ENCODE measurements around the gene NTRK1. TPM values are rescaled to one million over a fixed set of nuclear protein-coding genes. Genes with fewer than 3 reads are reported as not detected.

NTRK1 gene
- total and polyA plus RNA-seq, 4 donors: 0.15 to 0.61 (median 0.24) TPM; not detected in 1

GRCh38 chr1:156921053-156921529, 60.4 kb downstream of the NTRK1 start:
- Histone ChIP-seq H3K27ac (ENCODE audit: low read depth in 1 of 2, low read length in 1 of 2) (no peak overlapping the region), H3K36me3 (ENCODE audit: control insufficient read depth in 4 of 4, insufficient read depth in 4 of 4, low read length in 4 of 4) (peaks cover 0 to 4% (median 1%) of the 10 kb centered on the region in 4 donors), H3K4me1 (ENCODE audit: control insufficient read depth in 5 of 5, insufficient read depth in 5 of 5, low read length in 5 of 5) (peaks cover 0 to 12% (median 10%) of the 10 kb centered on the region in 5 donors), H3K9me3 (ENCODE audit: control insufficient read depth in 4 of 4, insufficient read depth in 3 of 4, low read length in 3 of 4) (no peaks in the 10 kb centered on the region), H3K9ac (ENCODE audit: insufficient read depth in 1 of 2, low read length in 2 of 2) (no peak overlapping the region), H3K4me3 (no peak overlapping the region), H3K27me3 (ENCODE audit: control insufficient read depth in 3 of 3, insufficient read depth in 3 of 3, low read length in 2 of 3) (peaks cover 0 to 64% (median 51%) of the 10 kb centered on the region in 3 donors)
- no peak for ATAC-seq (ENCODE audit: insufficient read depth, low FRiP score)
- no peak for TF ChIP-seq CTCF (IDR thresholded peaks at IDR 0.05; ENCODE audit: control extremely low read depth, extremely low read depth)
- DNase-seq: no peak
- WGBS, 2 donors: 68 to 69% methylated on average over 7 of the region's 7 CpGs

- no peak for TF ChIP-seq CTCF (IDR thresholded peaks at IDR 0.05; ENCODE audit: control extremely low read depth, extremely low read depth)
- DNase-seq (no peak), ATAC-seq (ENCODE audit: insufficient read depth, low FRiP score) (no peak)
- Histone ChIP-seq H3K27me3 (ENCODE audit: control insufficient read depth in 3 of 3, insufficient read depth in 3 of 3, low read length in 2 of 3) (peaks cover 0 to 82% (median 69%) of the 10 kb centered on the region in 3 donors), H3K36me3 (ENCODE audit: control insufficient read depth in 4 of 4, insufficient read depth in 4 of 4, low read length in 4 of 4) (no peaks in the 10 kb centered on the region), H3K27ac (ENCODE audit: low read depth in 1 of 2, low read length in 1 of 2) (no peak overlapping the region), H3K9me3 (ENCODE audit: control insufficient read depth in 4 of 4, insufficient read depth in 3 of 4, low read length in 3 of 4) (no peaks in the 10 kb centered on the region), H3K4me3 (no peak overlapping the region), H3K4me1 (ENCODE audit: control insufficient read depth in 5 of 5, insufficient read depth in 5 of 5, low read length in 5 of 5) (peaks cover 0 to 15% (median 10%) of the 10 kb centered on the region in 5 donors), H3K9ac (ENCODE audit: insufficient read depth in 1 of 2, low read length in 2 of 2) (no peak overlapping the region)
- WGBS, 2 donors: 16 to 17% methylated on average over 11 of the region's 11 CpGs
These were observed 62.5 kb downstream of the NTRK1 start for GRCh38 chr1:156922986-156923669.

GRCh38 chr1:156923670-156924477, 63.2 kb downstream of the NTRK1 start:
- Histone ChIP-seq H3K27me3 (ENCODE audit: control insufficient read depth in 3 of 3, insufficient read depth in 3 of 3, low read length in 2 of 3) (peaks cover 0 to 90% (median 74%) of the 10 kb centered on the region in 3 donors), H3K36me3 (ENCODE audit: control insufficient read depth in 4 of 4, insufficient read depth in 4 of 4, low read length in 4 of 4) (no peaks in the 10 kb centered on the region), H3K9ac (ENCODE audit: insufficient read depth in 1 of 2, low read length in 2 of 2) (no peak overlapping the region), H3K4me3 (no peak overlapping the region), H3K4me1 (ENCODE audit: control insufficient read depth in 5 of 5, insufficient read depth in 5 of 5, low read length in 5 of 5) (peaks cover 0 to 15% (median 10%) of the 10 kb centered on the region in 5 donors), H3K27ac (ENCODE audit: low read depth in 1 of 2, low read length in 1 of 2) (no peak overlapping the region), H3K9me3 (ENCODE audit: control insufficient read depth in 4 of 4, insufficient read depth in 3 of 4, low read length in 3 of 4) (no peaks in the 10 kb centered on the region)
- ATAC-seq (ENCODE audit: insufficient read depth, low FRiP score): no peak
- WGBS, 2 donors: 3 to 7% methylated on average over 61 to 64 of the region's 64 CpGs
- no peak for TF ChIP-seq CTCF (IDR thresholded peaks at IDR 0.05; ENCODE audit: control extremely low read depth, extremely low read depth)
- DNase-seq: no peak

Measured in lung (tissue), 12 donors.